H1 (cell line): Measurements from ENCODE around the gene ADPRHL1.

Experiments
- ATF2 ChIP-seq: IDR thresholded peaks from 2 replicates; pipeline ENCODE4 v1.6.1; 2012; ENCODE audit warnings: low read length, inconsistent platforms
- CTCF ChIP-seq, 3 experiments: IDR thresholded peaks; 1 replicate in 2 of 3; 2 replicates in 1 of 3; pipeline versions ENCODE4 v1.5.1 to v1.6.1; 2011; ENCODE audit warnings: low read length in 3 of 3, mild to moderate bottlenecking in 3 of 3, inconsistent platforms in 2 of 3, low read depth in 1 of 3, moderate library complexity in 1 of 3; ENCODE audit not compliant: insufficient read depth in 1 of 3; ENCODE audit errors: control extremely low read depth in 1 of 3
- EGR1 ChIP-seq: IDR thresholded peaks from 2 replicates; pipeline ENCODE4 v1.6.1; 2011; ENCODE audit warnings: low read depth, low read length, borderline replicate concordance
- RBBP5 ChIP-seq: IDR thresholded peaks from 2 replicates; pipeline ENCODE4 v1.7.1; 2012; ENCODE audit warnings: low read depth, mild to moderate bottlenecking, inconsistent platforms, low read length, moderate library complexity, borderline replicate concordance
- SIN3A ChIP-seq, 2 experiments: IDR thresholded peaks in 1 of 2; conservative IDR thresholded peaks in 1 of 2; 2 replicates each; pipeline ENCODE4 v1.6.1; 2011 to 2012; ENCODE audit warnings: low read length in 2 of 2, improper control_type of control experiment in 1 of 2, low read depth in 1 of 2, mild to moderate bottlenecking in 1 of 2

DNA sequence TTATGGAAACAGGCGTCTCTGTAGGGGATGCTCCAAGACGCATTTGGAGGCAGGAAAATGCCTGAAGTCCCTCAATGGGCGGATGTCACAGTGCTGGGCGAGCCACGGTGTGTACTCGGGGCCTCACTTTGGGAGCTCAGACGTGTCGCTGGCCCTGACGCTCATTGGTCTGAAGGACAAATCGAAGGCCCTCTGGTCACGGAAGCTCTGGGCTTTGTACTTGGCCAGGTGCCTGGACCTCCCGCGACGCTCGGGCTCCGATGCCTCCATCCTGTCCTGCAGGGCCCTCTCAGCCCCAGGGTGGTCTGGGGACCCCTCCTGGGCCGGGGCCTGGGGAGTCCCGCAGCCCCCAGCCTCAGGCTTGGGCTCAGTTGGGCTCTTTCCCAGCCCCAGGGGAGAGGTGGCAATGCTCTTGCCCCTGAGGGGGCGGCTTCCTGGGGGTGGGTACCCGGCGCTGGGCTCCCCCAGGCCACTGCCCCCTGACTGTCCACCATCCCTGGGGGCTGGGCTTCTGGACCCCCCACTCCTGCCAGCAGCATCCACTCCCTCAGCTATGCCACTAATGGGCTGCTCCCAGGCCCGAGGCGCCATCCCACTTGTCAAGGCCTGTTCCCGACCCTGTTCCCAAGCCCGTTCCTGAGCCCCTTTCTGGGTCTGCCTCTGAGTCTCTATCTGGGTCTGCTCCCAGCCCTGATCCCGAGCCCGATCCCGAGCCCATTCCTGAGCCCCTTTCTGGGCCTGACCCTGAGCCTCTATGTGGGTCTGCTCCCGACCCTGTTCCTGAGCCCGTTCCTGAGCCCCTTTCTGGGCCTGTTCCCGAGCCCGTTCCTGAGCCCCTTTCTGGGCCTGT is 49.8 kb downstream of the ADPRHL1 start:
- TF ChIP-seq CTCF (IDR thresholded peaks at IDR 0.05; ENCODE audit: control extremely low read depth in 1 of 3, insufficient read depth in 1 of 3, low read depth in 1 of 3, low read length in 3 of 3), result no peak
- no peak for TF ChIP-seq SIN3A (conservative IDR thresholded peaks at IDR 0.05 in 1 of 2, IDR thresholded peaks at IDR 0.05 in 1 of 2; ENCODE audit: low read depth in 1 of 2, low read length in 2 of 2)
- no peak for TF ChIP-seq RBBP5
- no peak for TF ChIP-seq ATF2
- TF ChIP-seq EGR1, result no peak
